HG02840 (cell line): ENCODE results near the gene SLC26A11.
"Not testable (repeated sequence)": the region's sequence is repeated elsewhere in the genome, so short reads cannot be mapped to it uniquely, and the experiment has no call there.

Experiments used
- ATAC-seq: cut with Tn5 transposase; IDR thresholded peaks from one replicate; pipeline ENCODE4 v1.9.1; 2021; ENCODE audit warnings: mild to moderate bottlenecking, moderate library complexity, moderate number of reproducible peaks; ENCODE audit not compliant: unreplicated experiment, low FRiP score

SLC26A11 gene

DNA sequence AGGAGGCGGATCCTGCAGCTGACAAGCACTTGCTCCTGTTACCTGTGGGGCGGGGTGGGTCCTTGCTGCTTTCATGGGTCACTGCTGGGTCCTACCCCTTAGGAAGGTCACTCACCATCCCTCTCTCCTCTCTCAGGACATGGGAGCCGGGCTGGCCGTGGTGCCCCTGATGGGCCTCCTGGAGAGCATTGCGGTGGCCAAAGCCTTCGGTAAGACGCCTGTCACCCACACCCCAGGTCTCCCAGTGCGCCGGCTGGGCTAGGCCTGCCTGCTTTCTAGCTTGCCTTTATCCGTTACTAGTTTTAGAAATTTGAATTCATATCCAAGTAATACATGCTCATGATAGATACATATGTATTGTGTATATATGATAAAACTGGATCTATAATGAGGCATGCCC lies 17.2 kb downstream of the SLC26A11 start:
- ATAC-seq = no peak

GRCh38 chr17:80242505-80242904 lies 22.3 kb downstream of the SLC26A11 start:
- no peak for ATAC-seq

DNA sequence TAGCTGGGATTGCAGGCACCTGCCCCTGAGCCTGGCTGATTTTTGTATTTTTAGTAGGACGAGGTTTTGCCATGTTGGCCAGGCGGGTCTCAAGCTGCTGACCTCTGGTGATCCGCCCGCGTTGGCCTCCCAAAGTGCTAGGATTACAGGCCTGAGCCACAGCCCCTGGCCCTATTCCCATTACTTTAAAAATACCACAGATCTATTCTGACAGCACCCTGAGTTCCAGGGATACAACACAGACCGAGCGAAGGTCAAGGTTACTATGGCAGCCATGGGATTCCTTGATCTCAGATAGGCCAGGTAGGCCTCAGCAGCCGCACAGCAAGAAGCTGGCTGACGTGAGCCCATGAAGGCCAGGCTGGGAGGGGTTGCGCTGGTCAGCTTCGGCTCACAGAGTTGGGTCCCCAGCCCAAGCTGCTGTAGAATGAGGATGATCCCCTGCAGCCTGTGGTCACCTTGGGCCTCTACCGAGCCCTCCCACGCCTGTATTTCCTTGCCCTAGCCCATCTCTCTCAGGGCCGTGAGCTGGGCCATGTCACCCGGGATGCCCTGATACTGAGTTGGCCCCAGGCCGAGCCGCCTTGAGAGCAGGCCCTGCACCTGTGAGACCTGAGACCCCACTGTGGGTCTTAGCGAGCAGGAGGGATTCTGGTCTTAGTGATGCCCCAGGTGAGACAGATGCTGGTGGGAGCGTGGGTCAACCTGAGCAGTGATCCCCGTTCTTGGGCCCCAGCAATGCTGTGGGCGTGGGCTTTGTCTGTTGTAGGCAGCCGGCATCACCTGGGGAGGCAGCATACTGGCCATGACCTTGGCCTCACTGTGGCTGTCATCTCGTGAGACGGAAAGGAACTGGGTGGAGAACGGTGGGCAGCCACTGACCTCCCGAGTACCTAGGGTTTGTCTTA lies 23.6 kb downstream of the SLC26A11 start:
- ATAC-seq = no peak

DNA sequence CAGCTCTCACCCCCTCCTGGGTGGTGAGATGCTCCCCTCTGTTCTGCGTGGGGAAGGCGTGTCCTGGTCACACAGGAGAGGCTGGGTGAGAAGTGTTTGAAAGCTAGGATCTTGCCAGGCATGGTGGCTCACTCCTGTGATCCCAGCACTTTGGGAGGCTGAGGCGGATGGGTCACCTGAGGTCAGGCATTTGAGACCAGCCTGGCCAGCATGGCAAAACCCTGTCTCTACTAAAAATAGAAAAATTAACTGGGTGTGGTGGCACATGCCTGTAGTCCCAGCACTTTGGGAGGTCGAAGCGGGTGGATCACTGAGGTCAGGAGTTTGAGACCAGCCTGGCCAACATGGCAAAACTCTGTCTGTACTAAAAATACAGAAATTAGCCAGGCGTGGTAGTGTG lies 24.2 kb downstream of the SLC26A11 start:
- not testable (repeated sequence) for ATAC-seq

DNA sequence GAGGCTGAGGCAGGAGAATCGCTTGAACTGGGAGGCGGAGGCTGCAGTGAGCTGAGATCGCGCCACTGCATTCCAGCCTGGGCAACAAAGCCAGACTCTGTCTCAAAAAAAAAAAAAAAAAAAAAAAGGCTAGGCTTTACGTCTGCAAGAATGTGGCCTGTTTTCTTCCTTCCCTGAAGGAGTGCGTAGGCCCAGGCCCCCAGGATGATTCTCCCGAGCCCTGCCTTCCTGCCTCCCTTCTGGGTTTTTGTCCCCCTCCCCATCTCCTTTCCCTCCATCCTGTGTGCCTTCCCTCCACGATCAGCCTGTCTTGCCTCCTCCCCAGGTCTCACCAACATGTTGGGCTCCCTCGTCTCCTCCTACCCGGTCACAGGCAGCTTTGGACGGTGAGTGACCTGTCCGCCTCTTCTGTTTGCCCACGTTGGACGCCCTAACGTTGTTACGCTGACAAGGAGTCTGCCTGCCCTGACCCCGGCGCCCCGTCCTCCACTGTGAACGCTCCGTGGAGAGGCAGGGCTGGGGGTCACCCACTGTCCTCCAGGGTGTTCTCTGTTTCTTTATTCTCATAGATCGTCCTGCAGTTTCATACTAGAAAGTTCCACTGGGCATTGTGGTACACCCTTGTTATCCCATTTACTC lies 24.8 kb downstream of the SLC26A11 start:
- ATAC-seq = no peak

- ATAC-seq = no peak
Observed at GRCh38 chr17:80245566-80246265, 25.5 kb downstream of the SLC26A11 start.

DNA sequence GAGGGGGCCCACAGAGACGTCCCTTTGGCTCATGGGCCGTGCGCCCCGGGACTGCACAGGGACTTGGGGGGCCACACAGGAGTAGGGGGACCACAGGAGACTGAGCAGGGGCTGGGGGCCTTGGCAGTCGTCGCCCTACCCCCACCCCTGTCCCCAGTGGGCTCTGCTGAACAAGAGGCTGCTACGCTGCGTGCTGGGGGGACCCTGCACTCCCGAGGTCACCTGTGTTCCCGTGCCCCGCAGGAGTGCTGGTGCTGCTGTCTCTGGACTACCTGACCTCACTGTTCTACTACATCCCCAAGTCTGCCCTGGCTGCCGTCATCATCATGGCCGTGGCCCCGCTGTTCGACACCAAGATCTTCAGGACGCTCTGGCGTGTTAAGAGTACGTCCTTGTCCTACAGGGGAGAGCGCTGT lies 26.0 kb downstream of the SLC26A11 start:
- ATAC-seq = no peak

DNA sequence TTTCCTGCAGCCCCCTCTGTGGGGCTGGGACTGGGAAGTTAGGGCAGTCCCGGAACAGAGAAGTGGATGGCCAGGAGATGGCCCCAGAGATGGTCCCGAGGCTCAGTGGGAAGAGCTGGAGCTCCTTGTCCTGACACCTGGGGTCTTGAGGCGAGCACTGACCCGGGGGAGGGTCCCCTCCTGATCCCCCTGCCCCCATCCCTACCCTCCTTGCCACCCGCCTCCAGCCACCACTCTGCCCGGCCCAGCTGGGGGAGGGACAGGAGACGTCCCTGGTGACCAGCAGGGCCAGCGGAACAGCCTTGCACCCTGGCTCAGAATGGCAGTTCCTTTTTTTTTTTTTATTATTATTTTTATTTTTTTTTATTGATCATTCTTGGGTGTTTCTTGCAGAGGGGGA lies 26.5 kb downstream of the SLC26A11 start:
- no peak for ATAC-seq

DNA sequence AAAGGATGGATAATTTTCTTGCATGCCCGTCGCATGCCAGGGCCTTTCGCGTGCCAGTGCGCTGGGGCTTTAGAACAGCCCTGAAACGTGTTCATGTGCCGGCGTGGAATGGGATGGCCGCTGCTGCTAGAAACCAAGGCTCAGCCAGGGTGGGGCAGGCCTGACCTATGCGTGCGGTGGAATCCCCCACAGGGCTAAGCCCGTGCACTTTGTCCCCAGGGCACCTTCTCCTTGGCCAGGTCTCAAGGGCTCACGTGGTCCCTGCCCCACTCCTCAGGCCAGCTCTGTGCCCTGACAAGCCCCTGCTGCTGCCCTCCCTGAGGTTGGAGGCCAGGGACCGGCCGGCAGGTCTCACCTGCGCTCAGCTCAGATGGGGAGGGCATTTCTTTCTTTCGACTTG lies 27.3 kb downstream of the SLC26A11 start:
- no peak for ATAC-seq

GRCh38 chr17:80248001-80248893 lies 28.0 kb downstream of the SLC26A11 start:
- no peak for ATAC-seq

DNA sequence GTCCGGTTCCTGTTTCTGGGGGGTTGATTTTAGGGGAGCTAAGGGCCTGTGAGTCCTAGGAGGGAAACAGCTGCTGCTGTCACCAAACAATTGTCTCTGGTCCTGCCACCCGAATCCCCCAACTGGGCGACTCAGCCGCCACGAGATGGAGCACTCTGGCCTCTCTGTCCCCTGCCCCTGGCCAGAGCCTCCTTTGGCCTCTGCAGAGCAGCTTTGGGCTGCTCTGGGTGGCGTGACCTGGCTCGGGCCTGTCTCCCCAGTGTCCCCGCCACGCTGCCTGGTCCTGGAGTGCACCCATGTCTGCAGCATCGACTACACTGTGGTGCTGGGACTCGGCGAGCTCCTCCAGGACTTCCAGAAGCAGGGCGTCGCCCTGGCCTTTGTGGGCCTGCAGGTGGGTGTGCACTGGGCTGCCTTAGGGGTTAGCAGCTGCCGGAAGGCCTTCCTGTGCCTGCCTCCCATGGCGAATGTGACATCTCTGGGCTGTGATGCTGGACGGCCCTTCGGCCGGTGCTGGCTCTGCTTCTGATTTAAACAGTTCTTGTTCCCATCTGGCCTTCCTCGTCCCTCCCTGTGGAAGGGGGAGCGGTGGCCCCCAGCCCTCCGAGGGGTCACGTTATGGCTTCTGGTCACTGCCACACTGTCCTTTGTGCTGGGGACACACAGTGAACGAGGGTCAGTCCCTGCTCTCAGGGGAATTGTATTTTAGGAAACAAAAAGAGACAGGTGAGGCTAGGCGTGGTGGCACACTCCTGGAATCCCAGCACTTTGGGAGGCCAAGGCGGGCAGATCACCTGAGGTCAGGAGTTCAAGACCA lies 28.9 kb downstream of the SLC26A11 start:
- no peak for ATAC-seq

DNA sequence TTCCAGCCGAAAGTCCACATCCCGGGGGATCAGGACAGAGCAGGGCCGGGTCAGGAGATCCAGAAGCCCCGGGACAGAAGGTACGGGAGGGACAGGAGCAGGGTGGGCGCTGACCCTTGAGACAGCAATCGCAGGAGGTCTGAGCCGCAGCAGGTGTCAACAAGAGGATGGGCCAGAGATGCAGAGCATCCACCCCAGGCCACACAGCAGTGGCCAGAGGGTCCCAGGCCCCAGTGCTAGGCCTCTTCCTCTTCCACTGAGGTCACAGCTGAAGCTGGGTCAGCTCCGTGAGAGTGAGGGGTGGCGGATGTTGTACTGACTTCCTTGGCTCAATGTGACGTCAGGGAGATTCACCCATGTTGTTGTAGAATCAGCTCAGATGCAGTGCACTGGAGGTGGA lies 31.7 kb downstream of the SLC26A11 start:
- no peak for ATAC-seq

DNA sequence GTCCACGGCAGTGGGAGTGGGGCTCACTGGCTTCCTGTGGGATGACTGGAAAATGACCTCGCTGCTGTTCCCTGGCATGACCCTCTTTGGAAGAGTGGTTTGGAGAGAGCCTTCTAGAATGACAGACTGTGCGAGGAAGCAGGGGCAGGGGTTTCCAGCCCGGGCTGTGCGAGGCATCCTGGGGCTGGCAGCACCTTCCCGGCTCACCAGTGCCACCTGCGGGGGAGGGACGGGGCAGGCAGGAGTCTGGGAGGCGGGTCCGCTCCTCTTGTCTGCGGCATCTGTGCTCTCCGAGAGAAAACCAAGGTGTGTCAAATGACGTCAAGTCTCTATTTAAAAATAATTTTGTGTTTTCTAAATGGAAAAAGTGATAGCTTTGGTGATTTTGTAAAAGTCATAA lies 32.6 kb downstream of the SLC26A11 start:
- ATAC-seq = no peak

DNA sequence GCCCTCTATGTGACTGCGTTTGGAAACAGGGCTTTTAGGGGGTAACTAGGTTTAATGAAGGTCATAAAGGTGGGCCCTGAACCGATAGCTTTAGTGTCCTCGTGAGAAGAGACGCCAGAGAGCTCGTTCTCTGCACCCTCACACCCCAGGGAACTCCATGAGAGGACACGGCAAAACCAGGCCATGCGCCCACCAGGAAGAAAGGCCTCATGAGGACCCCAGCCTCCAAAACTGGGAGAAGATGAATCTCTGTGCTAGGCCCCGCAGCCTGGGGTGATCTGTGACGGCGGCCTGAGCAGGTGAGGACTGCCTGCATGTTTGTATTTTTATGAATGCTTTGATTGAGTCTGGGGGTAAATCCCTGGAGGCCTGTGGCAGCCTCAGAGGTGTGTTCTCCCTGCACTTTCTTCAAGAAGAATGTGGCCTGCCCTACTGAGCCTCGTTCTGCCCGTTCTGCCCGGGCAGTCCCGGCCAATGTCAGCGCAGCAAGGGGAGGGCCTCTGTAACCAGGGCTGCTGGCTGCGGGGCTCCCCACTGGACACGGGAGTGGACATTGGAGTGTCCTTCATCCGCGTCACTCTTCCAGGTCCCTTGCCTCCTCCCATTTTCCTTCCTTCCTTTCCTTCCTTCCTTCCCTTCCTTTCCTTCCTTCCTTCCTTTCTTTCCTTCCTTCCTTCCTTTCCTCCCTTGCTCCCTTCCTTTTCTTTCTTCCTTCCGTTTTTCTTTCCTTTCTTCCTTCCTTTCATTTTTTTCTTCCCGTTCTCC lies 33.6 kb downstream of the SLC26A11 start:
- no peak for ATAC-seq

DNA sequence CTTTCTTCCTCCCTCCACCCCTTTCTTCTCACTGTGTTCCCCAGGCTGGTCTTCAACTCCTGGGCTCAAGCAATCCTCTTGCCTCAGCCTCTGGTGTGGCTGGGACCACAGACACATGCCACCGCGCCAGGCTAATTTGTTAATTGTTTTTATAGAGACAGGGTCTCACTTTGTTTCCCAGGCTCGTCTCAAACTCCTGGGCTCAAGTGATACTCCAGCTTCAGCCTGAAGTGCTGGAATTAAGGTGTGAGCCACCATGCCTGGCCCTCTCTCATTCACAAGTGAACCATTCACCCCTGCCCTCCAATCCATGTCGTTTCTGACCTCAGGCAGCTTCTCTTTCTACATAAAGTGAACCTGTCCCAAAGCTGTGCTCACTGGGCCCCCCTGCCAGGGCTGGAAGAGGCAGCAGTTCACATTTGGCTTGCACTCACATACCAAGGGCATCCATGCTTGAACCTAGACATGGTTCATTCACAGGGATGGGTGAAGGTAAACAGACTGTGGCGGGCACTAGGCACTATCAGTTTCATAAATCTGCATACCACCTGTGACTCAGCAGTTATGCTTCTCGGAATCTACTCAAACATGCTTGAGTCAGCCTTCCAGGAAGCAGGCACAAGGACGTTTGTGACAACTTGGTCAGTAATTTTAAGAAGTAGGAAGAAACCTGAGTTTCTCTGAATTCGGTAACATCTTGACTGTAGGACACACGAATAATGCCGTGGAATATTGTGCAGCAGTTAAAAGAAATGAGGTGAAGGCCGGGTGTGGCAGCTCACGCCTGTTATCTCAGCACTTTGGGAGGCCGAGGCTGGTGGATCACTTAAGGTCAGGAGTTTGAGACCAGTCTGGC lies 34.4 kb downstream of the SLC26A11 start:
- no peak for ATAC-seq

- ATAC-seq = no peak
Observed at GRCh38 chr17:80256034-80256350, 35.8 kb downstream of the SLC26A11 start.

- ATAC-seq = no peak
Observed at GRCh38 chr17:80257716-80258213, 37.5 kb downstream of the SLC26A11 start.

DNA sequence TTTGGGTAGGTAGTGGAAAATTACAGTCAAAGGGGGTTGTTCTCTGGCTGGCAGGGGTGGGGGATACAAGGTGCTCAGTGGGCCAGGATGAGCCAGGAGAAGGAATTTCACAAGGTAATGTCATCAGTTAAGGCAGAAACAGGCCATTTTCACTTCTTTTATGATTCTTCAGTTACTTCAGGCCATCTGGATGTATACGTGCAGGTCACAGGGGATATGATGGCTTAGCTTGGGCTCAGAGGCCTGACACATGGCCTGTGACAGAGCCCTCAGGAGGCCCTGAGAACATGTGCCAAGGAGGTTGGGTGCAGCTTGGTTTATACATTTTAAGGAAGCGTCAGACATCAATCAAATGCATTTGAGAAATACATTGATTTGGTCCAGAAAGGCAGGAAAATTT lies 38.1 kb downstream of the SLC26A11 start:
- not testable (repeated sequence) for ATAC-seq
